ENCODE measurements around the gene PHF8. TPM values are rescaled to one million over a fixed set of nuclear protein-coding genes. Genes with fewer than 3 reads are reported as not detected.

The PHF8 gene
- total RNA-seq, 1 donor = 61.0 TPM

DNA sequence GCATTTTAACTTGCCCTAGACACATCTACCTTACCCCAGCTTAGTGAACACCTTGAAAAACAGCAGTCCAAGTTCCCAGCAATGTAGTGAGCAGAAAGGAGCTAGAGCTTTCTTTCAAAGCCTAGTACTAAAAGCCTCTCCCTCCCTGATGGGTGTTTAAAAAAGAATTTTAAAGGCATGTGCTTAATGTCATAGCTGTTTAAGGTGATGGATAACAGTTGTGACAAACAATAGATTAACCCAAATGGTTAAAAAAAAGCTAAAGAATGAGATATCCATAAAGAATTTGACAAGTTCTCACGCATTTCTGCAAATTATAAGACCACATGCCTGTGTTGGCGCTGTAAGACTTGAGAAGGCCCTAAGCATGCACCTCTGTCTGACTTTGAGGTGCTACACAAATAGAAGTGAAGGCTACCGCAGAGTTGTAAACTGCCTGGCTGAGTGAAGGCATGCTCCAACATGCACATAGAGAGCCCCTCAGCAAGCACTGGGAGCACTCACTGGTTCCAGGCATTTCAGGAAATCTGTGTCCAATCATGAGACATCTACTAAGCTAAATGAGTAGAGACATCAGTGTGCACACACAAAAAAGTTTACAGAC, 94.0 kb downstream of the PHF8 start:
- Histone ChIP-seq H3K9me3 (ENCODE audit: low read depth, low read length) (no peaks in the 10 kb centered on the region), H3K4me3 (ENCODE audit: low read length) (no peak overlapping the region), H3K4me1 (ENCODE audit: insufficient read depth, low read length) (no peaks in the 10 kb centered on the region), H3K27me3 (ENCODE audit: insufficient read depth, low read length) (no peaks in the 10 kb centered on the region)

DNA sequence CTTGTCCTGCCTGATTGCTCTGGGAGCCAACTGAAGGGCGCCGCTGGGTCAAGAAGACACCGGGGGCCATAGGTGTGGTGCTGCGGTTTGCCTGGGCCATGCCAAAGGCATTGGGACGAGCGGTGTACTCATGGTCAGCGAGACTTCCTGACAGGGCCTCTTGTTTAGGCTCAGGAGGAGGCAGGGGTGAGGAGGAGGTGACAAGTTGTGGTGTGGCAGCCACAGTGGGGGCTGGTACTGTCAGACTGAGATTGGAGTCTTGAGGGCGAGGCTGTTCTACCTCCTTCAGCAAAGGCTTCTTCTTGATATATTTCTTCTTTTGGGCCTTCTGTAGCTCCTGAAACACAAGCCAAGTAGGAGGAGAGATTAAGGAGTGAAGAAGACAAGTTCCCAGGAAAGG, 104.1 kb downstream of the PHF8 start:
- H3K4me1 ChIP-seq (ENCODE audit: insufficient read depth, low read length) = peaks cover 10% of the 10 kb centered on the region
- no peaks in the 10 kb centered on the region for H3K27me3 ChIP-seq (ENCODE audit: insufficient read depth, low read length)
- H3K4me3 ChIP-seq (ENCODE audit: low read length) = no peak overlapping the region
- no peaks in the 10 kb centered on the region for H3K9me3 ChIP-seq (ENCODE audit: low read depth, low read length)

DNA sequence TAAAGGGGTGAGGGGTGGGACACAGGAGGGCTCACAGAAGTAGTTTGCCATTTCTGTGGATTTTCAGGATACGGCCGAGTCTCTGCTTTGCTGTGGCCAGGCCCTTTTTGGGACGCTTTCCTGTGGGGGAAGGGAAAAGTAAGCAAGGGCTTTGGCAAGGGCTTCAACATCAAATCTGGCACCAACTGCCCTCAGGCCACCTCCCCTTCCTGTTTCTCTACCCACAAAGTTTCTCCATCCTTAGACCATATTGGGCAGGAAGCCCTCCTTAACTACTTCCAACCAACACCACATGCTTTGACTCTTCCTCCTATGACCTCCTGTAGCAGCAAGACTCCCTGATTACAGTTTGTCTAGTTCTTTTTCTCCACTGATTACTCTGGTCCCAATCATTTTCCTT, 105.1 kb downstream of the PHF8 start:
- Histone ChIP-seq H3K27me3 (ENCODE audit: insufficient read depth, low read length) (no peaks in the 10 kb centered on the region), H3K4me3 (ENCODE audit: low read length) (no peak overlapping the region), H3K9me3 (ENCODE audit: low read depth, low read length) (no peaks in the 10 kb centered on the region)

DNA sequence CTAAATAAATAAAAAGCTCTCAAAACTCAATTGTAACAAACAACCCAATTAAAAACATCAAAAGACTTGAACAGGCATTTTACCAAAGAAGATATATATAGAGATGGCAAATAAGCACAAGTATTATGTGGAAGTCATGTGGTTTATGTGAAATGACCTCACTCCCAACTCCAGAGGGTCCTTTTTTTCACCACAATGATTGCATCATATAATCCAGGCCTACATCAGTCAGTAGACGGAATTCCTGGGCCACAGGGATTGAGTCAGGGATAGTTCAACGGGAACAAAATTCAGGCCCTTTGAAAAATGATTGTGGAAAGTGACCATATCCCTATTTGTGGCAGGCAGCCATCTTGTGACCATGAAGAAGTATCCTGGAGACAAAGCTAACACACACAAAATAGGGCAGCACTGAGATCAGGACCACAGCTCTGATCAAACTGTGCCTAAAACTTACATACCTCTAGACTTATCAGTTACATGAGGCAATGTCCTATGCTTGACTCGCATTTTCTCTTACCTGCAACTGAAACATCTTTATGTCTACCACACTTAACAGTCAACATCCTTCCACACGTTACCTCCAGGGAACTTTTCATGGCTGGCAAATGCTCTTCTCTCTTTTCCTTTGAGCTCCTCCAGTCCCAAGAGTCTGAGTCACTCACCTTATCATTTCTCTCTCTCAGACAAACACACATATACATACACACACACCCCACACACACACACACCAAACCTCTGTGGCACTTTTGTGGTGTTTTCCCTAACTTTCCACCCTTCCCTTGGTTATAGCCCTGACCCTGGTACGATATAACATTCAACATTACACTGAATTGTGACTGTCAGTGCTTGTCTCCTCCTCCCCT, 113.5 kb downstream of the PHF8 start:
- no peaks in the 10 kb centered on the region for H3K9me3 ChIP-seq (ENCODE audit: low read depth, low read length)
- no peaks in the 10 kb centered on the region for H3K27me3 ChIP-seq (ENCODE audit: insufficient read depth, low read length)
- H3K4me3 ChIP-seq (ENCODE audit: low read length) = no peak overlapping the region
- H3K4me1 ChIP-seq (ENCODE audit: insufficient read depth, low read length) = no peaks in the 10 kb centered on the region

More for the DNA sequence above, 105.1 kb downstream of the PHF8 start:
- H3K4me1 ChIP-seq (ENCODE audit: insufficient read depth, low read length) = peaks cover 10% of the 10 kb centered on the region

DNA sequence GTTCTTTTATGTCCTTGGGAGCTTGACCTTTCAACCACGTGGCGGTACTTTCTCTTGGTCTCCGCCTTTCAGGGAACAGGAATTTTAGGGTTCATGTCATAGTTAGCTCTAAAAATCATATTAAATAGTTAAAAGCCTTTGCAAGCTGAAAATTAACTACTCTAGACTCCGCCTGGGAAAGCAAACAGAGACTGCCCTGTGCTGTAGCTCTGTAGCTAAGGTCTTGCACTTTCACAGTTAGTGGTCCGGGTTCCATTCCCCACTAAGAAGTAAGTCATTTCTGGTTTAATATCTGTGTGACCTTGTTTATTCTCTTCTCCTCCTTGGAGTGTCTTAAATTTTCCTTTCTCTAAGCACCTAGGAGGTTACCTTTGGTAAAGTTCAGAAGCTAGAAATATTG, 118.2 kb downstream of the PHF8 start:
- no peaks in the 10 kb centered on the region for H3K9me3 ChIP-seq (ENCODE audit: low read depth, low read length)
- no peak overlapping the region for H3K4me3 ChIP-seq (ENCODE audit: low read length)
- H3K27me3 ChIP-seq (ENCODE audit: insufficient read depth, low read length) = no peaks in the 10 kb centered on the region
- no peaks in the 10 kb centered on the region for H3K4me1 ChIP-seq (ENCODE audit: insufficient read depth, low read length)

DNA sequence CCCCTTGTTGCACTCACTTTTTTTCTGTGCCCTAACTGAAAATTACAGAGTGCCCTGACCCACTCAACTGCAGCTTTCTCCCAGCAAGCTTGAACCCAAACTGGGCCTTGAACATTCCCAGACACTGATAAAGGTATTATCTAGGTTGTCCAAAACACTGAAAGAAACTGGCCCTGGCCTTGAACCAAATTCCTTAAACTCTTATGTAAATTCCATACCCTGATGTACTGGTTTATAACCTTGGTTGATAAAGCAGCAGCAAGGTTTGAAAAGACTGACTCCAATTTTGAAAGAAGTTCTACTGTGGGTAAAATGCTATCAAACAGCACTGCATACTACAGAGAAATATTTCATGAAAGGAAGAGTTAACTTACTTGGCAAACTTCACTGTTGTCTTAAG, 125.6 kb downstream of the PHF8 start:
- Histone ChIP-seq H3K4me1 (ENCODE audit: insufficient read depth, low read length) (no peaks in the 10 kb centered on the region), H3K4me3 (ENCODE audit: low read length) (no peak overlapping the region), H3K9me3 (ENCODE audit: low read depth, low read length) (no peaks in the 10 kb centered on the region), H3K27me3 (ENCODE audit: insufficient read depth, low read length) (no peaks in the 10 kb centered on the region)

DNA sequence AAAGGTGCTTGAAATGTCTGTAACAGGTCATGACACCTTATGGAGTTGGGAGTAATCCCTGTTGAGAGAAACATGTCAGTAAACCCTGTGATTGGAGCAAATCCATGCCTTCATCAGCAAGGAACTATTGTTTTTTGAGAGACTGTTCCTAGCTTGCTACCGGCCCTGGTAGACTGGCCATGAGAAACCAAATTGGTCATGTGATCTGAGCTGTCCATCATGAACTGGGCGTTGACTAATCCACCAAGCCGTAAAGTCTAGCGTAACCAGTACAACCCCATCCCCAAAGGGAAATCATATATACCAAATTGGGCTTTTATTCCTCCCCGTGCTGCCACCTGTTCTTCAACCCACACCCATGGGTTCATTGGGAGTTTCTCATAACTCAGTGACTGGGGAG, 143.7 kb downstream of the PHF8 start:
- no peaks in the 10 kb centered on the region for H3K9me3 ChIP-seq (ENCODE audit: low read depth, low read length)
- no peaks in the 10 kb centered on the region for H3K27me3 ChIP-seq (ENCODE audit: insufficient read depth, low read length)
- H3K4me3 ChIP-seq (ENCODE audit: low read length) = no peak overlapping the region
- H3K4me1 ChIP-seq (ENCODE audit: insufficient read depth, low read length) = no peaks in the 10 kb centered on the region

DNA sequence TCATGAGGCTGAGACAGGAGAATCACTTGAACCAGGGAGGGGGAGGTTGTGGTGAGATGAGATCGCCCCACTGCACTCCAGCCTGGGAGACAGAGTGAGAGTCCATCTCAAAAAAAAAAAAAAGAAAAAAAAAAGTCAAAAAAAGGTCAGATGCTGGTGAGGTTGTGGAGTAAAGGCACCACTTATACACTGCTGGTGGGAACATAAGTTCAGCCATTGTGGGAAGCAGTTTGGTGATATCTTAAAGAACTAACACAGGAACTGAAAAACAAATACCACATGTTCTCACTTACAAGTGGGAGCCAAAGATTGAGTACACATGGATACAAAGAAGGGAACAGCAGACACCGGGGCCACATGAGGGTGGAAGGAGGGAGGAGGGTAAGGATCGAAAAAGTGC, 149.0 kb downstream of the PHF8 start:
- Histone ChIP-seq H3K4me1 (ENCODE audit: insufficient read depth, low read length) (no peaks in the 10 kb centered on the region), H3K4me3 (ENCODE audit: low read length) (no peak overlapping the region), H3K27me3 (ENCODE audit: insufficient read depth, low read length) (no peaks in the 10 kb centered on the region), H3K9me3 (ENCODE audit: low read depth, low read length) (no peaks in the 10 kb centered on the region)

Other genes with a start within 250 kb of the PHF8 start
- gene FAM120C, start 138.8 kb upstream of the PHF8 start, total RNA-seq = 5.1 TPM